Skeletal muscle tissue (tissue), 4 donors: ENCODE data around the gene CHIC1. TPM values are rescaled to one million over a fixed set of nuclear protein-coding genes. Genes with fewer than 3 reads are reported as not detected.
"Not testable (repeated sequence)": the region's sequence is repeated elsewhere in the genome, so short reads cannot be mapped to it uniquely, and the experiment has no call there.

Source experiments
- H3K27ac ChIP-seq: one replicate; pipeline ENCODE4 v1.7.0; 2013; ENCODE audit warnings: mild to moderate bottlenecking, low read depth, low read length, inconsistent platforms
- H3K27me3 ChIP-seq, 3 donors: one replicate each; pipeline ENCODE4 v1.7.0; 2013; ENCODE audit warnings: low read length in 3 of 3; ENCODE audit not compliant: control insufficient read depth in 3 of 3, insufficient read depth in 3 of 3
- H3K36me3 ChIP-seq, 3 donors: one replicate each; pipeline ENCODE4 v1.7.0; 2013; ENCODE audit warnings: low read length in 3 of 3; ENCODE audit not compliant: control insufficient read depth in 3 of 3, insufficient read depth in 3 of 3
- H3K4me1 ChIP-seq, 3 donors: one replicate each; pipeline ENCODE4 v1.7.0; 2013; ENCODE audit warnings: low read length in 3 of 3, mild to moderate bottlenecking in 3 of 3; ENCODE audit not compliant: control insufficient read depth in 3 of 3, insufficient read depth in 3 of 3
- H3K4me3 ChIP-seq, 3 donors: one replicate each; pipeline ENCODE4 v1.7.0; 2013; ENCODE audit warnings: low read length in 3 of 3
- H3K9ac ChIP-seq, 3 donors: one replicate each; pipeline ENCODE4 v1.7.0; 2013; ENCODE audit warnings: low read length in 3 of 3, mild to moderate bottlenecking in 3 of 3, moderate library complexity in 2 of 3, low read depth in 1 of 3
- H3K9me3 ChIP-seq, 3 donors: one replicate each; pipeline ENCODE4 v1.7.0; 2013; ENCODE audit warnings: low read length in 3 of 3; ENCODE audit not compliant: control insufficient read depth in 3 of 3
- total RNA-seq: library from RNA; depleted of rRNA; stranded (reverse); fragments of >200 nt; gene quantifications from one replicate; pipeline ENCODE4 v1.2.3, GENCODE V29; 2014
- donor health status: Osteomylitis.

CHIC1 gene
- 6.3 TPM for total RNA-seq

DNA sequence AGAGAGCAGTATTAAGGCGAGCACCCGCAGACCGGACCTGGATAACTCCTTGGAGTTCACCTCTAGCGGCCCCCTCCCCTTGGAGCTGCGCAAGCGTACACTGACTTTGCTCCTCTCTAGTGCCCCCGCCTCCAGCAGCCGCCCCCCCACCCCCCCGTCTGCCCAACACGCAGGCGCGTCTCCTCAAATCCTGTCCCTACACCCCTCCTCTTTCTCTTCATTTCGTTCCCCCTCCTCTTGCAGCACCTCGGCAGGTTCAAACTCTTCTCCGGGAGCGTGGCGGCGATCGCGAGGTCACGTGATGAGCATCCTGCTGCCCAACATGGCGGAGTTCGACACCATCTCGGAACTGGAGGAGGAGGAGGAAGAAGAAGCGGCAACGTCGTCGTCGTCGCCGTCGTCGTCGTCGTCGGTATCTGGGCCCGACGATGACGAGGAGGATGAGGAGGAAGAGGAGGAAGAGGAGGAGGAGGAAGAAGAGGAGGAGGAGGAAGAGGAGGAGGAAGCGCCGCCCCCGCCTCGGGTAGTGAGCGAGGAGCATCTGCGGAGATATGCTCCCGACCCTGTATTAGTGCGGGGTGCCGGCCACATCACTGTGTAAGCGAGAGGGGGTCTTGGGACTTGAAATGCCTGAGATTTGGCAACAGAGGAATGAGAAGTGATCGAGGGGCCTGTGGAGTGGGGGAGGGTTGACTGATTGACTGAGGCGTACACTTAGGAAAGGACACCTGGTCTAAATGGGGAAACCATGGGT is at the start of gene CHIC1:
CHIC1 (plus strand) TSS at position 214 of the 754 bp plus-strand sequence; CDS start at position 302, 88 bp downstream.
- Histone ChIP-seq H3K36me3 (no peaks in the 10 kb centered on the region), H3K4me1 (peaks cover 0 to 3% (median 2%) of the 10 kb centered on the region in 3 donors), H3K9ac (peak within 1 kb of the TSS; percentile 45 to 77 (median 61)), H3K27me3 (no peaks in the 10 kb centered on the region), H3K9me3 (no peaks in the 10 kb centered on the region), H3K4me3 (peak within 1 kb of the TSS; percentile 71 to 79 (median 76)), H3K27ac (peak within 1 kb of the TSS; percentile 34)

DNA sequence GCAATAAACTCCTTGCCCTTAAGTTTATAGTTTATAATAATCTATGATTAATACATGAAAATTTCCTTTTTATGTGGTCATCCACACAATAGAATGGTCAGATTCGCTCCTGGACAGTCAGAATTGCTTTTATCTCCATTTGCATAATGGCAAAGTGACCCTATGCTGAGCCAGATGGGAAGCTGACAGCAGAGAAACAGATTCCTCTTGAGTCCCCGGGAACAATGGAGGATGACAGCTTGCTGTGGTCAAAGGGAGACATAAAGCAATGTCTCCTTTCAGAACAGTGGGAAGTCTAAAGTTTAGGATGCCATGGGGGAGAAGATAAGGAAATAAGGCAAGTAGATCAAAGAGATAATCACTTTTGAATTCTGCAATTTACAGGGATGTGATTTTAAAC is 40.2 kb upstream of the CHIC1 start:
- not testable (repeated sequence) for H3K9ac ChIP-seq, H3K4me3 ChIP-seq, H3K9me3 ChIP-seq, H3K36me3 ChIP-seq, H3K27me3 ChIP-seq, H3K27ac ChIP-seq, H3K4me1 ChIP-seq

DNA sequence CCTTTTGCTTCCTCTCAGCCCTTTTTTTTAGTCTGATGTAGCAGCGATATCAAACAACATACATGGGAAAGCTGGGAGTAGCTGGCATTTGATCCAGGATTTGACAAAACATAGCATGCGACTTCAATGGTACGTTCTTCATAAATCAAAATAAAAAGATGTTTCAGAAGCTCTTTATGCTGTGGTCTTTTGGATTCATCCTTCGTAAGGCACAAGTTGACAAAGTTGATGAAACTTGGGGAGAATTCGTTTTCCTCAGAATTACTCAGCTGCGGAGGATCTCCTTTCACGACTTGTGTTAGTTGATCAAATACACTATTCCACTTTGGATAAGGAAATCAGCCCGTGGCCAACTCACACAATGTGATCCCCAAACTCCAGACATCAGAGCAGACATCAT is 38.1 kb upstream of the CHIC1 start:
- no peak overlapping the region for H3K27ac ChIP-seq

DNA sequence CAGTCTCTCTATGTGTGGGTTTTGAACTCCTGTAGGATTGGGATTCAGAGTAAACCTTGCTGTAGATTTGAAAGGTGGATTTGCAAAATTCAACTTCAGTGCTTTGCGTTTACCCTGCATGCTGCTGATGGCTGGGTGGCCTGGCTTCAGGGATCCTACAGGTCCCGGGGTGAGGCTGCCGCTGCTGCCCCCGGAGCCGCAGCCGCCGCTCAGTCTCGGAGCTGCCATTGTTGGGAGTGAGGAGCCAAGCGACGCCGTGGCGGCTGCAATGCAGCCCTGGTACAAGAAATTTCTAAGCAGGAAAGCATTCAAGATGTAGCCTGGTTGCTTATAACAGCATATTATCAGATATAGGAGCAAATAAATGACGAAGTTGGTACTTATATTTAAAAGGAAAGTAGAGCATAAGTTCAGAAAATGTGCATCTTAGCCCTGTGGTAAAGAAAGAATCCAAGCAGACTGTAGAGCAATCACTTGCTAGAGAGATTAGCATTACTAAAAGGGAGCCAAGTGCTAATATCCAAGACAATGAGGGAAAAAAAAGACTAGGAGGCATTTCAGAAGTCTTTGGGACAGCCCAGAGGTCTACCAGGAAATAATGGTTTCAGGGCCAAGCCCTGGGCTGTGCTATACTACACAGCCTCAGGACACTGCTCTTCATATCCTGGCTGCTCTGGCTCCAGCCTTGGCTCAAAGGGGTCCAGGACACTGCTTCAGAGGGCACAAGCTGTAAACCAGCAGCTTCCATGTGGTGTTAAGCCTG is 36.9 kb upstream of the CHIC1 start:
- Histone ChIP-seq H3K27me3 (no peaks in the 10 kb centered on the region), H3K36me3 (no peaks in the 10 kb centered on the region), H3K4me1 (no peaks in the 10 kb centered on the region), H3K27ac (no peak overlapping the region), H3K9me3 (no peaks in the 10 kb centered on the region), H3K4me3 (no peak overlapping the region), H3K9ac (no peak overlapping the region)

More for the DNA sequence above, 38.1 kb upstream of the CHIC1 start:
- Histone ChIP-seq H3K9ac (no peak overlapping the region), H3K4me3 (no peak overlapping the region), H3K27me3 (no peaks in the 10 kb centered on the region), H3K36me3 (no peaks in the 10 kb centered on the region), H3K4me1 (no peaks in the 10 kb centered on the region), H3K9me3 (no peaks in the 10 kb centered on the region)

DNA sequence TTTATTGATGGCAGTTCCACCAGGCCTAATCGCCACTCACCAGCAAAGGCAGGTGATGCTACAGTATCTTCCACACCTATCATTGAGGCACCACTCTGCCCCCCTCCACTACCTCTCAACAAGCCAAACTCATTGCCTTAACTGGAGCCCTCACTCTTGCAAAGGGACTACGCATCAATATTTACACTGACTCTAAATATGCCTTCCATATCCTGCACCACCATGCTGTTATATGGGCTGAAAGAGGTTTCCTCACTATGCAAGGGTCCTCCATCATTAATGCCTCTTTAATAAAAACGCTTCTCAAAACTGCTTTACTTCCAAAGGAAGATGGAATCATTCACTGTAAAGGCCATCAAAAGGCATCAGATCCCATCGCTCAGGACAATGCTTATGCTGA is 31.3 kb upstream of the CHIC1 start:
- not testable (repeated sequence) for H3K4me1 ChIP-seq, H3K36me3 ChIP-seq, H3K27me3 ChIP-seq, H3K9ac ChIP-seq, H3K9me3 ChIP-seq, H3K4me3 ChIP-seq, H3K27ac ChIP-seq

DNA sequence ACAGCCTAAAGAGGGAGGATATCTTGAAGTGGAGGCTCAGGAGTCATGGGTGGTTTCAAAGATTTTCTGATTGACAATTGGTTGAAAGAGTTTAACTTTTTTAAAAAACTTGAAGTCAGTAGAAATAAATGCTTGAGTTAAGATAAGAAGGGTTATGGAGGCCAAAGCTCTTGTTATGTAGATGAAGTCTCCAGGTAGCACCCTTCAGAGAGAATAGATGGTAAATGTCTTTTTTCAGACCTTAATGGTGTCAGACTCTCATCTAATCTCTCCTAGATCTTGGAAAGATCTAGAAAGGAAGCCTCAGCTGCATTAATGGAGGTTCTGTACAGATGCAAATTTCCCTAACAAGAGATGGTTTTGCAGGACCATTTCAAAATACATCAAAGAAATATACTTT is 6.8 kb upstream of the CHIC1 start:
- H3K4me1 ChIP-seq, result no peaks in the 10 kb centered on the region
- H3K36me3 ChIP-seq, result no peaks in the 10 kb centered on the region
- H3K9me3 ChIP-seq, result no peaks in the 10 kb centered on the region
- H3K4me3 ChIP-seq, result no peak overlapping the region
- no peak overlapping the region for H3K27ac ChIP-seq
- no peak overlapping the region for H3K9ac ChIP-seq
- H3K27me3 ChIP-seq, result no peaks in the 10 kb centered on the region

DNA sequence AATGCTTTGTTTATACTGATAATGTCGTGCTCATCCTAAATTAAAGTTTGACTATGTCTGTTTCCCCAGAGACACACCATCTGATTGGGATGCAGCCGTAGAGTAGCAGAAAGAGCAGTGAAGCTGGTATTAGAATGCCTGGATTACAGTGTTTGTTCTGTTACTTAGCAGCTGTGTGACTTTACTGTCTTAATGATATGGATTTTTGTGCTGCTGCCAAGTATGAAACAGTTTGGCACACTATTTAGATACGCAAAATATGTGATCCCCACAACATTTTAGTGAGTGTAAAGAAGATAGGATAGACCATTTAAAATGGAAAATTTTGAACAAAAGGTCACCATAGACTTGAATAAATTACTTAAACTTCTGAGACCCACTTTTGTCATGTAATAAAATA is 1.2 kb upstream of the CHIC1 start:
- no peak overlapping the region for H3K9ac ChIP-seq
- no peaks in the 10 kb centered on the region for H3K27me3 ChIP-seq
- H3K4me1 ChIP-seq, result peaks cover 0 to 3% (median 2%) of the 10 kb centered on the region in 3 donors
- H3K9me3 ChIP-seq, result no peaks in the 10 kb centered on the region
- no peak overlapping the region for H3K27ac ChIP-seq
- no peak overlapping the region for H3K4me3 ChIP-seq
- H3K36me3 ChIP-seq, result no peaks in the 10 kb centered on the region

DNA sequence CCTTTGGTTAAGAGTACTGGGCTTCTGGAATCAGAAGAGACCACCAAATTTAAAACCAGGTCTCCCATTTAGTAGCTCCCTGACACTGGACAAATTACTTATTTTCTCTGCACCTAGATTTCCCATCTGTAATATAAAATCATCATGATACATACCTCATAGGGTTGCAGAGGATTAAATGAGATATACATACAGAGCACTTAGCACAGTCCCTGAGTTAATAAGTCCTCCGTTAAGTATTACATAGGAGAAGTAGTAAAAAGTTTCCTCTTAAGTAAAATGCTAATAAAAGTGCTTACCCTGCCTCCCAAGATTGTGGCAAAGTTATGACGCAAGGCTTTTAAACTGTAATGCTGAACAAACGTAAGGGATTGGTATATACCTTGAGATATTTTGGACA is 539 bp upstream of the CHIC1 start:
- H3K27ac ChIP-seq, result no peak overlapping the region
- H3K9ac ChIP-seq, result peak overlapping the region; percentile 45 to 69 (median 61)
- H3K27me3 ChIP-seq, result no peaks in the 10 kb centered on the region
- H3K9me3 ChIP-seq, result no peaks in the 10 kb centered on the region
- peak overlapping the region; percentile 71 to 79 (median 76) for H3K4me3 ChIP-seq
- H3K4me1 ChIP-seq, result peaks cover 0 to 3% (median 2%) of the 10 kb centered on the region in 3 donors
- H3K36me3 ChIP-seq, result no peaks in the 10 kb centered on the region

DNA sequence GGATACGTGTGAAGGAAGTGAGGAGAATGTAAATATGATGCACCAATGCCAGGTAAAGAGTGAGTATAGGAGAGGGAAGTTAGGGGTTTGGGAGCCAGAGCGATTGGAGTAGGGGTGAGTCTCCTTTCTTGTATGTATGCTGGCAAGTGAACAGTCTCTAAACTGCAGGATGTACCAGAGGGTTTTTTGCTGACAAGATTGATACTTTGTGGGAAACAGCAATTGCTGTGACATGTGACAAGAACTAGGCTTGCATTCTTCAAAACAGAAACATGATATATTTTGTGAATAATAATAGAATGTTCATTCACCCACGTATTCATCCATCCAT is 706 bp downstream of the CHIC1 start:
- H3K9ac ChIP-seq, result peak overlapping the region; percentile 6 to 77 (median 25)
- peak overlapping the region; percentile 71 to 79 (median 76) for H3K4me3 ChIP-seq

DNA sequence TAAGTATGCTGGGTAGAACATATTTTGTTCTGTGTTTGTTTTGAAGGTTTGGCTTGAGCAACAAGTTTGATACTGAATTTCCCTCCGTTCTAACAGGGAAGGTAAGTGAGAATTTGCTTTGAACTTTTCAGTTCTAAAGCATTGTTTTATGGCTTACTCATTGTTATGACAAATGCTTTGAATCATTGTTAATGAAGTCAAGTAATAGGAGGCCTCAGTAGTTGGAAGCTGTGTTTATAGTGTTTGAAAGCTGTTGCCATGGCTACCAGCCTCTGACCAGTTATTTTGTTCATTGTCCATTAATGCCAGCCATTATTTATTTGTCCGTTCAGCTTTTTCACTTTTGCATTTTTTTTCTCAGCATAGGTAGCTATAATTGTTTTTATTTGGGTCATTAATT is 14.4 kb downstream of the CHIC1 start:
- H3K4me1 ChIP-seq, result no peaks in the 10 kb centered on the region

More for the DNA sequence above, 706 bp downstream of the CHIC1 start:
- no peaks in the 10 kb centered on the region for H3K36me3 ChIP-seq
- H3K27me3 ChIP-seq, result no peaks in the 10 kb centered on the region
- peaks cover 0 to 3% (median 2%) of the 10 kb centered on the region in 3 donors for H3K4me1 ChIP-seq
- peak overlapping the region; percentile 34 for H3K27ac ChIP-seq
- H3K9me3 ChIP-seq, result no peaks in the 10 kb centered on the region

More for the DNA sequence above, 14.4 kb downstream of the CHIC1 start:
- H3K4me3 ChIP-seq, result no peak overlapping the region
- H3K36me3 ChIP-seq, result no peaks in the 10 kb centered on the region
- H3K9ac ChIP-seq, result no peak overlapping the region
- no peaks in the 10 kb centered on the region for H3K27me3 ChIP-seq
- no peak overlapping the region for H3K27ac ChIP-seq
- H3K9me3 ChIP-seq, result no peaks in the 10 kb centered on the region
